K562 (cell line): Measurements from ENCODE around the gene REX1BD. TPM values are rescaled to one million over a fixed set of nuclear protein-coding genes. Genes with fewer than 3 reads are reported as not detected.

Experiments
- ATAC-seq: fragments of 200-7000 bp; cut with Tn5 transposase; 3 replicates; pipeline ENCODE4 v1.9.1; 2020; ENCODE audit warnings: moderate library complexity
- BruUV-seq: library from RNA; stranded (reverse); fragments of 400-500 nt; replicated peaks from 2 replicates; lab custom pipeline; 2021; lab: Mats Ljungman, UMichigan
- CTCF ChIA-PET: fragments of 300-600 bp; formaldehyde crosslinking; extraction: SDS; loops from one replicate; lab custom pipeline; 2021; ENCODE audit warnings: low intra/inter-chr PET ratio; lab: Yijun Ruan, JAX
- POLR2A ChIA-PET: fragments of 300-600, 350-650 bp; sonication (Branson Sonifier 250); formaldehyde crosslinking; extraction: SDS; loops from one replicate; lab custom pipeline; 2021; ENCODE audit warnings: antibody characterized with exemption, inconsistent platforms; lab: Yijun Ruan, JAX
- DNase-seq, 4 experiments: peaks; one replicate each; pipeline versions ENCODE4 v3.0.0 to v3.0.0-alpha.2; 2011 to 2018; ENCODE audit warnings: low spot score in 3 of 4, mixed read lengths in 3 of 4; ENCODE audit errors: extremely low read depth in 1 of 4
- FAIRE-seq: peaks from 2 replicates; lab custom pipeline; 2011; peaks lifted over from hg19 to GRCh38; lab: Jason Lieb, UNC
- H2AFZ ChIP-seq: 2 replicates; pipeline ENCODE4 v1.6.0; 2011; ENCODE audit warnings: low read depth, low read length, control low read depth, inconsistent platforms
- H3K27ac ChIP-seq: fragments of 200-600 bp; 3 replicates; pipeline ENCODE4 v1.8.0; 2011; ENCODE audit warnings: low read depth, mild to moderate bottlenecking, control low read depth, inconsistent platforms, low read length, moderate library complexity, mixed read lengths; ENCODE audit errors: extremely low read depth
- H3K27me3 ChIP-seq, 2 experiments: fragments of 300-600 bp in 1 of 2; 2 replicates in 1 of 2; 3 replicates in 1 of 2; pipeline versions ENCODE4 v1.6.0 to v1.8.0; 2011; ENCODE audit warnings: inconsistent platforms in 2 of 2, low read length in 2 of 2, mild to moderate bottlenecking in 1 of 2, mixed read lengths in 1 of 2, moderate library complexity in 1 of 2; ENCODE audit not compliant: control insufficient read depth in 2 of 2, insufficient read depth in 2 of 2
- H3K36me3 ChIP-seq: fragments of 300-600 bp; 3 replicates; pipeline ENCODE4 v1.8.0; 2011; ENCODE audit warnings: mild to moderate bottlenecking, low read length, inconsistent platforms; ENCODE audit not compliant: control insufficient read depth, insufficient read depth
- H3K4me1 ChIP-seq, 2 experiments: fragments of 200-600 bp in 1 of 2; replicated peaks in 1 of 2; 2 replicates in 1 of 2; 3 replicates in 1 of 2; pipeline versions ENCODE4 v1.5.1 to v1.8.0; 2011; ENCODE audit warnings: inconsistent platforms in 2 of 2, low read length in 2 of 2, mild to moderate bottlenecking in 1 of 2, mixed read lengths in 1 of 2, moderate library complexity in 1 of 2; ENCODE audit not compliant: control insufficient read depth in 2 of 2, insufficient read depth in 2 of 2
- H3K4me2 ChIP-seq: 2 replicates; pipeline ENCODE4 v1.6.1; 2011; ENCODE audit warnings: low read length, control low read depth, inconsistent platforms, mixed read lengths; ENCODE audit not compliant: insufficient read depth
- H3K4me3 ChIP-seq: fragments of 200-600 bp; sonication (generic), shearing (Covaris generic); 2 replicates; pipeline ENCODE4 v1.5.1; 2016; ENCODE audit warnings: control low read depth, inconsistent platforms
- H3K79me2 ChIP-seq: fragments of 200-600 bp; 3 replicates; pipeline ENCODE4 v1.8.0; 2011; ENCODE audit warnings: low read length, inconsistent platforms; ENCODE audit not compliant: control insufficient read depth, insufficient read depth
- H3K9ac ChIP-seq, 2 experiments: 2 replicates each; pipeline versions ENCODE4 v1.6.0 to v1.6.1; 2011; ENCODE audit warnings: low read depth in 2 of 2, low read length in 2 of 2, control low read depth in 1 of 2, inconsistent platforms in 1 of 2, mild to moderate bottlenecking in 1 of 2, mixed read lengths in 1 of 2; ENCODE audit not compliant: insufficient read depth in 1 of 2
- H3K9me1 ChIP-seq: one replicate; pipeline ENCODE4 v1.6.0; 2011; ENCODE audit warnings: inconsistent platforms, mild to moderate bottlenecking, low read length, moderate library complexity; ENCODE audit not compliant: control insufficient read depth, insufficient read depth
- H3K9me3 ChIP-seq: replicated peaks from 2 replicates; pipeline ENCODE4 v1.5.1; 2011; ENCODE audit warnings: low read depth, low read length, inconsistent platforms; ENCODE audit not compliant: control insufficient read depth, insufficient read depth
- H4K20me1 ChIP-seq: replicated peaks from 2 replicates; pipeline ENCODE4 v1.6.1; 2011; ENCODE audit warnings: low read length, inconsistent platforms, mixed read lengths; ENCODE audit not compliant: control insufficient read depth, insufficient read depth
- NFE2L1 ChIP-seq: fragments of 450-650 bp; IDR thresholded peaks from 2 replicates; pipeline ENCODE4 v1.6.1; 2016; ENCODE audit warnings: missing genetic modification characterization, low read depth, mild to moderate bottlenecking, missing compliant biosample characterization, moderate library complexity, borderline replicate concordance
- SMARCA5 ChIP-seq: fragments of 450-650 bp; IDR thresholded peaks from 2 replicates; pipeline ENCODE4 v1.6.1; 2016
- ZNF253 ChIP-seq: fragments of 250-450 bp; sonication (Bioruptor Pico); conservative IDR thresholded peaks from 2 replicates; pipeline ENCODE4 v1.6.1; 2021; ENCODE audit warnings: mild to moderate bottlenecking
- WGBS: fragments of 100-300 bp; shearing (Covaris generic); methylation state at CpG from one replicate; pipeline ENCODE4 v1.1.6; 2016; ENCODE audit warnings: low coverage, mixed read lengths; ENCODE audit not compliant: insufficient coverage; ENCODE audit errors: missing lambda C conversion rate; 5-methylcytosine and 5-hydroxymethylcytosine counted together
- in situ Hi-C: fragments of 300-500 bp; cut with MboI; formaldehyde crosslinking; loops from 4 replicates; pipeline ENCODE4 v1.15.0; 2018; ENCODE audit warnings: inconsistent platforms, mixed read lengths
- intact Hi-C: fragments of 100-400 bp; cut with micrococcal nuclease; formaldehyde crosslinking; loops from 2 replicates; pipeline ENCODE4 v1.14.2; 2022
- polyA plus RNA-seq, 8 experiments: library from polyadenylated mRNA; depleted of rRNA in 4 of 8; stranded (reverse) in 5 of 8; unstranded in 3 of 8; fragments of >200 nt; fragmentation: Nextera tagmentation in 2 of 8; fragmentation: Illumina TruSeq in 1 of 8; extraction: Ambion mirVana in 2 of 8; extraction: Trizol in 1 of 8; gene quantifications; 2 replicates each; pipeline versions ENCODE4 v1.2.1 to v1.2.3, GENCODE V29; 2011 to 2014; ENCODE audit warnings: inconsistent platforms in 1 of 8, missing spikeins in 1 of 8
- total RNA-seq, 7 experiments: library from RNA; depleted of rRNA in 6 of 7; stranded (reverse); fragments of >200 nt in 6 of 7; fragmentation: Illumina TruSeq in 2 of 7; extraction: Trizol in 2 of 7; gene quantifications; 2 replicates each; pipeline versions ENCODE4 v1.2.1 to v1.2.3, GENCODE V29; 2011 to 2021; ENCODE audit warnings: low replicate concordance in 1 of 7
- TF ChIP-seq, protein P1 (sequence below): fragments of 200-800 bp; sonication (Bioruptor generic); IDR thresholded peaks from 2 replicates; pipeline ENCODE4 v1.6.1; 2017; ENCODE audit warnings: missing genetic modification characterization, missing compliant biosample characterization

Gene REX1BD
- total and polyA plus RNA-seq, 9 of the 15 experiments (the other 6 are each of a cell fraction or from before 2014, with no cell fraction given): 1.9 to 136 (median 13.8) TPM

GRCh38 chr19:18606281-18607225 lies 18.0 kb downstream of the REX1BD start, which contains the start of gene CRLF1:
Gene CRLF1, minus strand, starts transcription at chr19:18606799. Its CDS starts 143 bp downstream, at chr19:18606656.
- FAIRE-seq (no peak), DNase-seq (peak in 3 of 4 experiments; percentile 44 to 78 (median 74))
- WGBS: 1% methylated on average over 27 of the region's 116 CpGs
- intact Hi-C loops: no loop called here
- no peaks in the 10 kb centered on the region for H3K79me2 ChIP-seq
- POLR2A ChIA-PET: no interaction called here
- no peak within 1 kb of the TSS for H3K4me2 ChIP-seq
- in situ Hi-C loops: no loop called here
- no peak within 1 kb of the TSS for H2AFZ ChIP-seq
- H3K9ac ChIP-seq: no peak within 1 kb of the TSS; a peak in 1 of 4 replicates
- TF ChIP-seq NFE2L1 (tag): no peak
- TF ChIP-seq SMARCA5: no peak
- TF ChIP-seq, protein P1, sequence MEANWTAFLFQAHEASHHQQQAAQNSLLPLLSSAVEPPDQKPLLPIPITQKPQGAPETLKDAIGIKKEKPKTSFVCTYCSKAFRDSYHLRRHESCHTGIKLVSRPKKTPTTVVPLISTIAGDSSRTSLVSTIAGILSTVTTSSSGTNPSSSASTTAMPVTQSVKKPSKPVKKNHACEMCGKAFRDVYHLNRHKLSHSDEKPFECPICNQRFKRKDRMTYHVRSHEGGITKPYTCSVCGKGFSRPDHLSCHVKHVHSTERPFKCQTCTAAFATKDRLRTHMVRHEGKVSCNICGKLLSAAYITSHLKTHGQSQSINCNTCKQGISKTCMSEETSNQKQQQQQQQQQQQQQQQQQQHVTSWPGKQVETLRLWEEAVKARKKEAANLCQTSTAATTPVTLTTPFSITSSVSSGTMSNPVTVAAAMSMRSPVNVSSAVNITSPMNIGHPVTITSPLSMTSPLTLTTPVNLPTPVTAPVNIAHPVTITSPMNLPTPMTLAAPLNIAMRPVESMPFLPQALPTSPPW (CRISPR knock-in tag): peak; percentile 37
- no peak for TF ChIP-seq ZNF253 (CRISPR knock-in tag)
- TF ChIP-seq, all 486 proteins: peak for 1
- no peaks in the 10 kb centered on the region for H3K36me3 ChIP-seq
- H3K9me3 ChIP-seq: no peaks in the 10 kb centered on the region
- peaks cover 0 to 58% of the 10 kb centered on the region in 2 experiments; a peak in 2 of 5 replicates for H3K4me1 ChIP-seq
- no peak within 1 kb of the TSS for H3K4me3 ChIP-seq
- H3K27me3 ChIP-seq: peaks cover 38 to 64% of the 10 kb centered on the region in 2 experiments
- H3K9me1 ChIP-seq: no peaks in the 10 kb centered on the region
- peaks cover 25% of the 10 kb centered on the region for H4K20me1 ChIP-seq
- CTCF ChIA-PET: no interaction called here
- ATAC-seq: no peak
- H3K27ac ChIP-seq: no peak within 1 kb of the TSS
- BruUV-seq: no TSS peak
